ENCODE results near the gene PCSK9.

Gene PCSK9

DNA sequence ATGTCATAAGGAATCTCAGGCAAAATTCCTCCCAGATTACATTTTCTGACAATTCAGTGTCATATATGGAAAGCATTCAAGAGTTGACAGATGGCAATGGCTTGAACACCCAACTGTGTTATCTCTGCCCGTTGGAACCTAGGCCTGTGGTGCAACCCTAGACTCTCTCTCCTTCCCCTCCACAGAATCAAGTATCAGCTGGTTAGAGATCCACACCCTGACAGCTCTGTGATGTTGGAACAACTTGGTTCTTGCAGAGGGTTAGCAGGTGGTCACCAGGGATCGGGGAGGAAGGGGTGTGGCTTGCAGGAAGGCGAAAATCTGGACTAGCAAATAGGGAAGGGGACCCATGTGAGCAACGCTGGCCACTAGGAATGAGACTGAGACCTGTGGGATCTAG lies 26.3 kb downstream of the PCSK9 start:
- Histone ChIP-seq H3K9me3 (ENCODE audit: control insufficient read depth, low read length) (no peaks in the 10 kb centered on the region), H3K36me3 (ENCODE audit: control insufficient read depth, insufficient read depth, low read length) (peaks cover 27% of the 10 kb centered on the region), H3K27me3 (replicated peaks; ENCODE audit: control insufficient read depth, insufficient read depth, low read length, poor library complexity, severe bottlenecking) (no peaks in the 10 kb centered on the region), H3K4me1 (ENCODE audit: control insufficient read depth, insufficient read depth, low read length, poor library complexity, severe bottlenecking) (no peaks in the 10 kb centered on the region), H3K27ac (ENCODE audit: insufficient read depth, low read length, poor library complexity, severe bottlenecking) (no peak overlapping the region), H3K4me3 (ENCODE audit: insufficient read depth, low read depth, low read length, poor library complexity, severe bottlenecking) (no peak overlapping the region)
- no peak for DNase-seq

DNA sequence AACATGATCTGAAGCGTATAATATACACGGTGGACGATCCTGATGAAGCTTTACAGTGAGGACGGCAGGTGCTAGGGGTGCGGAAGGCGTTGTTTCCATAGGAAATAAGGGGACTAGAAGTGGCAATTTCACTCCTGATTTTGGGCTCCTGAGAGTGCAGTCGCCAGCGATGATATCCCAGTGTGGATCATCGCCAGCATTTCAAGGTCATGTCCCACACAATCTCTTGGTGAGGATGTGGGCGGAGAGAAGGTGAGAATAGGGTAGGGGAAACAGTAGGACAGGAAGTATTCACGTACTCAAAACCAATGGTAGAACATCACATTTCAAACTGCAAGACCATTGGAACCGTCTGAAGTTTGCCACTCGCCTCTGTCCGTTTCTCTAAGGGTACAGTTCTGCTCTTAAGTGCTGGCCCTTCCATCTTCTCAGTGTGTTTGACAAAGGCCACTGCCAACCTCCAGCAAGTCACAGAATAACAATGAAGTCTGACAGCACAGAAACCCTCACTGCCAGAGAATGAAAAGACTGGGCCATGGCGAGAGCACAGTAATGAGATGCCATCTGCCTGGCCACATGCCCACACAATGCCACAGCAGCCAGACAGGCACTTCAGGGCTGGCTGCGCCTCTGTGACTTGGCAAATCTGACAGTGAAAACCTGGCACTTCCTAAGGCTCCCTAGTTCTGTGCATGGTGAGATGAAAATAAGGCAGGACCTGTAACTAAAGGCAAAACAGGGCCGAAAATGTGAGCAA lies 27.9 kb downstream of the PCSK9 start:
- H3K9me3 ChIP-seq (ENCODE audit: control insufficient read depth, low read length) = no peaks in the 10 kb centered on the region
- no peaks in the 10 kb centered on the region for H3K27me3 ChIP-seq (replicated peaks; ENCODE audit: control insufficient read depth, insufficient read depth, low read length, poor library complexity, severe bottlenecking)
- H3K4me1 ChIP-seq (ENCODE audit: control insufficient read depth, insufficient read depth, low read length, poor library complexity, severe bottlenecking) = no peaks in the 10 kb centered on the region
- H3K36me3 ChIP-seq (ENCODE audit: control insufficient read depth, insufficient read depth, low read length) = peaks cover 43% of the 10 kb centered on the region
- no peak overlapping the region for H3K4me3 ChIP-seq (ENCODE audit: insufficient read depth, low read depth, low read length, poor library complexity, severe bottlenecking)
- no peak overlapping the region for H3K27ac ChIP-seq (ENCODE audit: insufficient read depth, low read length, poor library complexity, severe bottlenecking)
- no peak for DNase-seq

DNA sequence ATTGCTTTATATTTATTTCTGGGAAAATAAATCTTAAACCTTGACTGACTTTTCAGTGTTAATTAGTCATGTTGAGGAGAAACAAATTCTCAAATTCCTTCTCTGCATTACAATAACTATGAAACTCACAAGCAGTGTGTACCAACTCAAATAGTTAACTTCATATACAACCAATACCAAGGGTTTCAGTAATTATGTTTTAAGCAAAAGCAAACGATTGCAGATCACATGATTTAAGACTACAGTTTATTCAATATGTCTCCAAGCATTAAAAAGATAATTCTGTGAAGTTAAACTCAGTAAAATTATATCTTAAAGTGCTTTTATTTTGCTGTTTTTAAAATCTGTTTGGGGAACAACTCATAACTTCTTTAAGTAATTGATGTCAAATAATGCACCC lies 28.6 kb downstream of the PCSK9 start:
- H3K4me3 ChIP-seq (ENCODE audit: insufficient read depth, low read depth, low read length, poor library complexity, severe bottlenecking) = no peak overlapping the region
- H3K36me3 ChIP-seq (ENCODE audit: control insufficient read depth, insufficient read depth, low read length) = peaks cover 50% of the 10 kb centered on the region
- no peaks in the 10 kb centered on the region for H3K27me3 ChIP-seq (replicated peaks; ENCODE audit: control insufficient read depth, insufficient read depth, low read length, poor library complexity, severe bottlenecking)
- H3K27ac ChIP-seq (ENCODE audit: insufficient read depth, low read length, poor library complexity, severe bottlenecking) = no peak overlapping the region
- no peaks in the 10 kb centered on the region for H3K4me1 ChIP-seq (ENCODE audit: control insufficient read depth, insufficient read depth, low read length, poor library complexity, severe bottlenecking)
- no peak for DNase-seq
- H3K9me3 ChIP-seq (ENCODE audit: control insufficient read depth, low read length) = no peaks in the 10 kb centered on the region

DNA sequence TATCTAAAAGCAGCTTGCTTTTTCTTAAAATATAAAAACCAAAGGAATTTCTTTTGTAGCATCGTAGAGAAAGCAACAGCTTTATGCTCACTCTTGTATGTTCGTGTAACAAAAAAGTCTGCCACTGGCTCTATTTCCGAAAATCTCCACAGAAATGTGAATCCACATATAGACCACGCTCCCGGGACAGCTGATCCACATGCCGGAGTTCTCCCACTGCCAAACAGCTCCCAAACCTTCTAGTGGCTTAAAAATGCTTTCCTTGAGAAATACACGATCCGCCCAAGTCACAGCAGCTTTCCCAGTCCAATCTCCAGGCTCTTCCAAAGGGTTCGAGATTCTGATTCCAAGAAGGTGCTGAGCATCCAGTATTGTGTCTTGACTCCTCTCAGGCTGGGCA lies 29.3 kb downstream of the PCSK9 start:
- H3K27ac ChIP-seq (ENCODE audit: insufficient read depth, low read length, poor library complexity, severe bottlenecking) = no peak overlapping the region
- H3K4me3 ChIP-seq (ENCODE audit: insufficient read depth, low read depth, low read length, poor library complexity, severe bottlenecking) = no peak overlapping the region
- H3K36me3 ChIP-seq (ENCODE audit: control insufficient read depth, insufficient read depth, low read length) = peaks cover 57% of the 10 kb centered on the region
- no peaks in the 10 kb centered on the region for H3K27me3 ChIP-seq (replicated peaks; ENCODE audit: control insufficient read depth, insufficient read depth, low read length, poor library complexity, severe bottlenecking)
- H3K4me1 ChIP-seq (ENCODE audit: control insufficient read depth, insufficient read depth, low read length, poor library complexity, severe bottlenecking) = no peaks in the 10 kb centered on the region
- DNase-seq = no peak
- no peaks in the 10 kb centered on the region for H3K9me3 ChIP-seq (ENCODE audit: control insufficient read depth, low read length)

DNA sequence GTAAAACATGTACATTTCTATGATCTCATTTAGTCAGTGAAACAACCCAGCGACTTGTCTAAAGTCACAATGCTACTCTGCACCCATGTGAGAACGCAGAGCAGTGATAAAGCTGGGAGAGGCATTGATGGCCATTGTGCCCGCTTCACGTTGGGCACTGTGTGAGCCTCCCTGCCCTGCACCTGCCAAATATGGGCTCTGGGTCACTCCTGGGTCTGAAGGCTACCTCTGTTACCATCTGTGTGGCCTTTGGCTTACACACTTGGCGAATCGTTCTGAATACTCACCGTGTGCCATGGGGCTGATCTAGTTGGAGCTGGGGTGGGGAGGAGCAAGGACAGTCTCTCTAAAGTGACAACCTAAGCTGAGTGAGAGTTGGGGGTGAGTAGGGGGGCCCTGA lies 29.9 kb downstream of the PCSK9 start:
- H3K4me1 ChIP-seq (ENCODE audit: control insufficient read depth, insufficient read depth, low read length, poor library complexity, severe bottlenecking) = no peaks in the 10 kb centered on the region
- peaks cover 62% of the 10 kb centered on the region for H3K36me3 ChIP-seq (ENCODE audit: control insufficient read depth, insufficient read depth, low read length)

DNA sequence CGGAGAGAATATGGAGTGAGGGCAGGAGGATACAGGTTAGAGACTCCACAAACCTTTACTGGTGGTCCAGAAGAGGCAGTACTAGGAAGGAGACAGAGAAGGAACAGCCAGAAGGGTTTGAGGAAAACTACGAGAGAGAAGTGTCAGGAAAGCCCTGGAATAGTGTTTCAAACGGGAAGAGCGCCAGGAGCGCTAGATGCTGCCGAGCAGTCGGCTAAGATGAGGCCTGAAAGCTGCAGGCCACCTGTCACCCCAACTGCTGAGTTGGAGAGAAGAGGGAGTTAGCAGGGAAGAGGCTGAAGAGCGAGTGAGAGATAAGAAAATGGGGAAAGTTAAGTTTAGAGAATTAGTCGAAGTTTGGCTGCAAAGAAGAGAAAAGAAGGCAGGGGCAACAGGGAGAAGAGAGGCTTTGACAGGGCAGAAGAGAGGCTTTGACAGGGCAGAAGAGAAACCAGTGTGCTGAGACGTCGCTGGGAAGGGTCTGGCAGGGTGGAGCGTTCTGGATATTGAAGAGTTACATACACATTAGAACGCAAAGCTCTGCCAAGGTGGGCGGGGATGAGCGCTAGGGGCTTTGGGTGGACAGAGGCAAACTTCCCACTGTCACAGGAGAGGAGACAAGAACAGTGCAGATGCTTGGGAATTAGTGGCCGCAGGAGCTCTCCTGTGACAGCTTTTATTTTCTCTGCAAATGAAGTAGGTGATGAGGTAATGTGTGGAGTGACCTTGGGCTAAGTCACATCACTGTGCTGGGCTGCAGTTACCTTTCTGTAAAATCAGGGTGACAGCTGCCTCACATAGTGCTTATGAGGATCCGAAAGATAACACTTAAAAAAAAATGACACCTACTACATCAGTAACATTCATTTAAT lies 31.2 kb downstream of the PCSK9 start:
- Histone ChIP-seq H3K4me1 (ENCODE audit: control insufficient read depth, insufficient read depth, low read length, poor library complexity, severe bottlenecking) (no peaks in the 10 kb centered on the region), H3K9me3 (ENCODE audit: control insufficient read depth, low read length) (no peaks in the 10 kb centered on the region), H3K27me3 (replicated peaks; ENCODE audit: control insufficient read depth, insufficient read depth, low read length, poor library complexity, severe bottlenecking) (no peaks in the 10 kb centered on the region), H3K4me3 (ENCODE audit: insufficient read depth, low read depth, low read length, poor library complexity, severe bottlenecking) (no peak overlapping the region), H3K36me3 (ENCODE audit: control insufficient read depth, insufficient read depth, low read length) (peaks cover 70% of the 10 kb centered on the region), H3K27ac (ENCODE audit: insufficient read depth, low read length, poor library complexity, severe bottlenecking) (no peak overlapping the region)
- no peak for DNase-seq

More for the DNA sequence above, 29.9 kb downstream of the PCSK9 start:
- no peaks in the 10 kb centered on the region for H3K27me3 ChIP-seq (replicated peaks; ENCODE audit: control insufficient read depth, insufficient read depth, low read length, poor library complexity, severe bottlenecking)
- H3K27ac ChIP-seq (ENCODE audit: insufficient read depth, low read length, poor library complexity, severe bottlenecking) = no peak overlapping the region
- H3K4me3 ChIP-seq (ENCODE audit: insufficient read depth, low read depth, low read length, poor library complexity, severe bottlenecking) = no peak overlapping the region
- no peaks in the 10 kb centered on the region for H3K9me3 ChIP-seq (ENCODE audit: control insufficient read depth, low read length)
- DNase-seq = no peak

DNA sequence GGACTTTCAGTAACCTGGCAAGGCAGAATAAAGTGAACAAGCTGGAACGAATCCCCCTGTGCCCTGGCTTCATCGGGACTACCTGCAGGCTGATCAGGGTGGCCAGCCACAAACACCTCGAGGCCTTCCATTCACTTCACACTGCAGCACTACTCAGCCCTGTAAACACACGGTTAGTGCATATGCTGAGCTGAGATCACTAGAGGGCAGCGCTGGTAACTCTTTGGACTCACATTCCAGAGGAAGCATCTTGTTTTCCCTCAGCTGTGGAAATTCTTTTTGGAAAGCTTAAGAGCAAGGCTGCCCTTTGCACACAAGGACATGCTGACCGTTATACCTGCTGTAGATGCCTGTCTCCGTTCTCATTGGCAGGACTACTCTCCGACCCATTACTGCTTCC lies 32.1 kb downstream of the PCSK9 start:
- no peaks in the 10 kb centered on the region for H3K4me1 ChIP-seq (ENCODE audit: control insufficient read depth, insufficient read depth, low read length, poor library complexity, severe bottlenecking)
- no peak overlapping the region for H3K27ac ChIP-seq (ENCODE audit: insufficient read depth, low read length, poor library complexity, severe bottlenecking)
- DNase-seq = no peak
- H3K27me3 ChIP-seq (replicated peaks; ENCODE audit: control insufficient read depth, insufficient read depth, low read length, poor library complexity, severe bottlenecking) = no peaks in the 10 kb centered on the region
- peaks cover 79% of the 10 kb centered on the region for H3K36me3 ChIP-seq (ENCODE audit: control insufficient read depth, insufficient read depth, low read length)
- no peak overlapping the region for H3K4me3 ChIP-seq (ENCODE audit: insufficient read depth, low read depth, low read length, poor library complexity, severe bottlenecking)
- H3K9me3 ChIP-seq (ENCODE audit: control insufficient read depth, low read length) = no peaks in the 10 kb centered on the region

DNA sequence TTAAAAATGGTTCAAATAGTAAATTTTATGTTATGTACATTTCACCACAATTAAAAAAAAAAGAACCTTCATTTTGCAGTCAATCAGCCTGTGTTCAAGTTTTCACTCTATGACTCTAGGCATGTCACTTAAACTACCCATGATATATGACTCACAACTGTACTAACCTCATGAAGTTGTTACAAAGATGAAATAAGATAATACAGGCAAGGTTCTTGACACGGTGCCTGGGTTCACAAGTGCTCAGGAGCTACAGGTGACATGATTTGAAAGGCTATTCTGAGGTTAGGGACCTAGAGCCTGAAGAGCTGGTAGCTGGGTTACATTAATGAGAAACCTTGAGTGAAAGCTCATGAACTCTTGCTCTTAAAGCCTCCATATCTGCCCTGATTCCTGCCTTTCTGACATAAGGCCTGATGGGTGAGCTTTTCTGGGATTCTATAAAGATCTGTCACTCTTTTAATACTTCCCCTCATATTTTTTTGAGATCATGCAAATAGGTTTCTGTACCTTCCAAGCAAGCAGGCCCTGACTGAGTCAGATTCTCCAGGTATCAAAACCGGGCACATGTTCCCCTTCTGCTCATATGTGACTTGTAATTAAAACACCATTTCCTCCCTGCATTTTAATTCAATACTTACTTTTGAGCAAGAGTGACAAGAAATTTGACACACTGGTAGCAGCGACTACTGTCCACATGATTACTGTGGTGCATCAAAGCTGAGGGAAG lies 34.0 kb downstream of the PCSK9 start:
- H3K9me3 ChIP-seq (ENCODE audit: control insufficient read depth, low read length) = no peaks in the 10 kb centered on the region
- no peak for DNase-seq
- H3K4me1 ChIP-seq (ENCODE audit: control insufficient read depth, insufficient read depth, low read length, poor library complexity, severe bottlenecking) = no peaks in the 10 kb centered on the region
- peaks cover 86% of the 10 kb centered on the region for H3K36me3 ChIP-seq (ENCODE audit: control insufficient read depth, insufficient read depth, low read length)
- H3K27ac ChIP-seq (ENCODE audit: insufficient read depth, low read length, poor library complexity, severe bottlenecking) = no peak overlapping the region
- H3K27me3 ChIP-seq (replicated peaks; ENCODE audit: control insufficient read depth, insufficient read depth, low read length, poor library complexity, severe bottlenecking) = no peaks in the 10 kb centered on the region
- no peak overlapping the region for H3K4me3 ChIP-seq (ENCODE audit: insufficient read depth, low read depth, low read length, poor library complexity, severe bottlenecking)

DNA sequence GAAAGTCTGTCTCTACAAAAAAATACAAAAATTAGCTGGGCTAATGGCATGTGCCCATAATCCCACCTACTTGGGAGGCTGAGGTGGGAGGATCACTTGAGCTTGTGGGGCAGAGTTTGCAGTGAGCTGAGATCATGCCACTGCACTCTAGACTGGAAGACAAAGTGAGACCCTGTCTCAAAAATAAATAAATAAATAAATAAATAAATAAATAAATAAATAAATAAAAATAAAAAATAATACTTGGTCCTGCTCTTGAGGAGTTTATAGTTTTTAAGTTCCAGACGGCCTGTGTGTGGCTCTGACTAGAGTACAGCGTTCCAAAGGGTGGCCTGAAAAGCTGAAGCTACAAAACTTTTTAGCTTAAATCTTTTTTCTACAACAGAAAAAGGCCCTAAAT lies 35.1 kb downstream of the PCSK9 start:
- Histone ChIP-seq H3K27me3 (replicated peaks; ENCODE audit: control insufficient read depth, insufficient read depth, low read length, poor library complexity, severe bottlenecking) (no peaks in the 10 kb centered on the region), H3K36me3 (ENCODE audit: control insufficient read depth, insufficient read depth, low read length) (peaks cover 84% of the 10 kb centered on the region), H3K4me3 (ENCODE audit: insufficient read depth, low read depth, low read length, poor library complexity, severe bottlenecking) (no peak overlapping the region), H3K4me1 (ENCODE audit: control insufficient read depth, insufficient read depth, low read length, poor library complexity, severe bottlenecking) (no peaks in the 10 kb centered on the region), H3K27ac (ENCODE audit: insufficient read depth, low read length, poor library complexity, severe bottlenecking) (no peak overlapping the region), H3K9me3 (ENCODE audit: control insufficient read depth, low read length) (no peaks in the 10 kb centered on the region)
- no peak for DNase-seq

DNA sequence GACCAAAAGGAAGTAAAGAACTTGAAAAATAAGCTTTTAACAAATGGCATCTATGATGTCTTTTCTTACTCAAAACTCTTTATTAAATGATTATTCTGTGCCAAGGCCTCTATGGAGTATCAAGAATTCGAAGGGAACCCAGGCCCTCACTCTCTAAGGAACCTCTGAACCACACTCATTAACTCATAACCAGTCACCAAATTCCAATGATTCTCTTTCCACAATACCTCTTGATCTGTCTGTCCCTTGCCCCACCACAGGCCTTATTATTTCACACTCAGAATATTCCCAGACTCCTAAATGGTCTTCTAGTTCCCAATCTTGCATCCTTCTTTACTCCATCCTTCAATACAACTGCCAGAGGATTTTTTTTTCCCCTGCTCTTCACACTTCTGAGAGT lies 37.0 kb downstream of the PCSK9 start:
- Histone ChIP-seq H3K4me1 (ENCODE audit: control insufficient read depth, insufficient read depth, low read length, poor library complexity, severe bottlenecking) (no peaks in the 10 kb centered on the region), H3K27ac (ENCODE audit: insufficient read depth, low read length, poor library complexity, severe bottlenecking) (no peak overlapping the region), H3K4me3 (ENCODE audit: insufficient read depth, low read depth, low read length, poor library complexity, severe bottlenecking) (no peak overlapping the region), H3K36me3 (ENCODE audit: control insufficient read depth, insufficient read depth, low read length) (peaks cover 84% of the 10 kb centered on the region), H3K9me3 (ENCODE audit: control insufficient read depth, low read length) (no peaks in the 10 kb centered on the region), H3K27me3 (replicated peaks; ENCODE audit: control insufficient read depth, insufficient read depth, low read length, poor library complexity, severe bottlenecking) (no peaks in the 10 kb centered on the region)
- DNase-seq = no peak
